Endothelial cell of umbilical vein (primary cell): ENCODE measurements around the gene HIVEP3. TPM values are rescaled to one million over a fixed set of nuclear protein-coding genes. Genes with fewer than 3 reads are reported as not detected.

Experiments
- BruUV-seq: library from RNA; stranded (reverse); fragments of 400-500 nt; replicated peaks from 2 replicates; lab custom pipeline; 2021; lab: Mats Ljungman, UMichigan
- CTCF ChIA-PET: fragments of 300-600, 350-600 bp; sonication (Branson Sonifier 250); formaldehyde crosslinking; loops from one replicate; lab custom pipeline; 2021; ENCODE audit warnings: antibody characterized with exemption, inconsistent platforms; lab: Charles Lee
- POLR2A ChIA-PET: fragments of 300-600, 350-600 bp; sonication (Branson Sonifier 250); formaldehyde crosslinking; loops from one replicate; lab custom pipeline; 2021; ENCODE audit warnings: antibody characterized with exemption, inconsistent platforms; lab: Charles Lee
- DNase-seq: peaks from one replicate; pipeline ENCODE4 v3.0.0-alpha.2; 2011; ENCODE audit warnings: low read depth, low spot score
- FAIRE-seq: peaks from 2 replicates; lab custom pipeline; 2011; peaks lifted over from hg19 to GRCh38; lab: Jason Lieb, UNC
- H2AFZ ChIP-seq: 2 replicates; pipeline ENCODE4 v1.6.0; 2012; ENCODE audit warnings: low read depth, low read length, control low read depth, inconsistent platforms
- H3K27ac ChIP-seq: 2 replicates; pipeline ENCODE4 v1.5.1; 2011; ENCODE audit warnings: low read depth, mild to moderate bottlenecking, control low read depth, low read length, moderate library complexity; ENCODE audit not compliant: insufficient read depth
- H3K27me3 ChIP-seq, 2 experiments: 2 replicates each; pipeline versions ENCODE4 v1.6.0 to v1.6.1; 2011; ENCODE audit warnings: low read length in 2 of 2, mixed read lengths in 1 of 2; ENCODE audit not compliant: control insufficient read depth in 2 of 2, insufficient read depth in 2 of 2
- H3K36me3 ChIP-seq, 2 experiments: 2 replicates in 1 of 2; 3 replicates in 1 of 2; pipeline ENCODE4 v1.5.1; 2011; ENCODE audit warnings: low read length in 2 of 2, mild to moderate bottlenecking in 1 of 2, moderate library complexity in 1 of 2; ENCODE audit not compliant: control insufficient read depth in 2 of 2, insufficient read depth in 2 of 2; ENCODE audit errors: extremely low read depth in 1 of 2
- H3K4me1 ChIP-seq: 3 replicates; pipeline ENCODE4 v1.5.1; 2011; ENCODE audit warnings: mild to moderate bottlenecking, low read length; ENCODE audit not compliant: control insufficient read depth, insufficient read depth; ENCODE audit errors: extremely low read depth
- H3K4me2 ChIP-seq: 2 replicates; pipeline ENCODE4 v1.6.1; 2011; ENCODE audit warnings: low read length, control low read depth, mixed read lengths; ENCODE audit not compliant: insufficient read depth
- H3K4me3 ChIP-seq, 3 experiments: fragments of 200-600 bp in 1 of 3; sonication (generic), shearing (Covaris generic) in 1 of 3; replicated peaks in 1 of 3; 2 replicates each; pipeline ENCODE4 v1.5.1; 2011 to 2016; ENCODE audit warnings: control low read depth in 3 of 3, low read length in 3 of 3, mild to moderate bottlenecking in 2 of 3, inconsistent platforms in 1 of 3, low read depth in 1 of 3, moderate library complexity in 1 of 3; ENCODE audit not compliant: insufficient read depth in 1 of 3
- H3K79me2 ChIP-seq: 2 replicates; pipeline ENCODE4 v1.6.0; 2012; ENCODE audit warnings: low read length, inconsistent platforms; ENCODE audit not compliant: control insufficient read depth, insufficient read depth
- H3K9ac ChIP-seq: replicated peaks from 2 replicates; pipeline ENCODE3; 2011; ENCODE audit warnings: low read length, control low read depth; ENCODE audit not compliant: insufficient read depth; ENCODE audit errors: extremely low read depth
- H3K9me1 ChIP-seq: replicated peaks from 3 replicates; pipeline ENCODE4 v1.6.0; 2011; ENCODE audit warnings: mild to moderate bottlenecking, low read length; ENCODE audit not compliant: control insufficient read depth, insufficient read depth; ENCODE audit errors: extremely low read depth
- H3K9me3 ChIP-seq: replicated peaks from 2 replicates; pipeline ENCODE4 v1.5.1; 2012; ENCODE audit warnings: low read length, inconsistent platforms; ENCODE audit not compliant: control insufficient read depth, insufficient read depth
- H4K20me1 ChIP-seq: replicated peaks from 2 replicates; pipeline ENCODE3; 2011; ENCODE audit warnings: mild to moderate bottlenecking, low read length; ENCODE audit not compliant: control insufficient read depth, insufficient read depth; ENCODE audit errors: extremely low read depth
- EZH2 ChIP-seq: IDR thresholded peaks from 2 replicates; pipeline ENCODE4 v1.6.1; 2012; ENCODE audit warnings: borderline replicate concordance, low read depth, mild to moderate bottlenecking, moderate library complexity, low read length, inconsistent platforms; ENCODE audit not compliant: severe bottlenecking
- FOS ChIP-seq: IDR thresholded peaks from 2 replicates; pipeline ENCODE4 v1.6.1; 2011; ENCODE audit warnings: mild to moderate bottlenecking, low read length, moderate library complexity, borderline replicate concordance; ENCODE audit not compliant: insufficient read depth
- GATA2 ChIP-seq: IDR thresholded peaks from 2 replicates; pipeline ENCODE4 v1.7.0; 2011; ENCODE audit warnings: low read depth, mild to moderate bottlenecking, moderate library complexity, mixed read lengths, low read length; ENCODE audit not compliant: insufficient read length, insufficient read depth
- JUN ChIP-seq: IDR thresholded peaks from 2 replicates; pipeline ENCODE4 v1.6.1; 2011; ENCODE audit warnings: borderline replicate concordance, low read depth; ENCODE audit not compliant: insufficient read length, insufficient read depth
- MYC ChIP-seq: IDR thresholded peaks from one replicate; pipeline ENCODE4 v1.6.1; 2011; ENCODE audit warnings: mild to moderate bottlenecking, low read depth, low read length
- POLR2A ChIP-seq: IDR thresholded peaks from 2 replicates; pipeline ENCODE4 v1.6.1; 2012; ENCODE audit warnings: low read depth, mild to moderate bottlenecking, control low read depth, low read length
- POLR2AphosphoS5 ChIP-seq: IDR thresholded peaks from 2 replicates; pipeline ENCODE4 v1.6.1; 2012; ENCODE audit warnings: low read depth, mild to moderate bottlenecking, control low read depth, low read length, moderate library complexity; ENCODE audit not compliant: insufficient read depth
- dilution Hi-C: fragments of 300-500 bp; cut with MboI; formaldehyde crosslinking; loops from one replicate; pipeline ENCODE4 v1.15.0; 2019; ENCODE audit warnings: low sequenced_read_pairs; ENCODE audit not compliant: extremely low pct_ligation_motif_present
- intact Hi-C: fragments of 100-400 bp; cut with micrococcal nuclease; formaldehyde crosslinking; loops from one replicate; pipeline ENCODE4 v1.10.0; 2022
- polyA plus RNA-seq, 4 experiments: library from polyadenylated mRNA; depleted of rRNA in 3 of 4; stranded (reverse) in 3 of 4; unstranded in 1 of 4; fragments of >200 nt; gene quantifications; 2 replicates each; pipeline versions ENCODE4 v1.2.1 to v1.2.3, GENCODE V29; 2011 to 2012; ENCODE audit warnings: missing spikeins in 1 of 4
- total RNA-seq: library from RNA; stranded (reverse); gene quantifications from 2 replicates; pipeline ENCODE4 v1.2.3, GENCODE V29; 2021
- TF ChIP-seq, protein P1 (sequence below): IDR thresholded peaks from 2 replicates; pipeline ENCODE4 v1.6.1; 2011; ENCODE audit not compliant: insufficient read depth, insufficient read length
- TF ChIP-seq, protein P2 (sequence below), 2 donors: IDR thresholded peaks; 1 replicate in 1 of 2; 2 replicates in 1 of 2; pipeline ENCODE4 v1.5.1; 2011; ENCODE audit warnings: low read length in 2 of 2, mild to moderate bottlenecking in 2 of 2, moderate library complexity in 2 of 2, control low read depth in 1 of 2, inconsistent platforms in 1 of 2, low read depth in 1 of 2; ENCODE audit not compliant: insufficient read depth in 1 of 2; ENCODE audit errors: extremely low read depth in 1 of 2

HIVEP3 gene
- total and polyA plus RNA-seq, 2 donors (not counting 3 experiments of a cell fraction or from before 2014, with no cell fraction given) = 3.4 to 4.0 TPM

DNA sequence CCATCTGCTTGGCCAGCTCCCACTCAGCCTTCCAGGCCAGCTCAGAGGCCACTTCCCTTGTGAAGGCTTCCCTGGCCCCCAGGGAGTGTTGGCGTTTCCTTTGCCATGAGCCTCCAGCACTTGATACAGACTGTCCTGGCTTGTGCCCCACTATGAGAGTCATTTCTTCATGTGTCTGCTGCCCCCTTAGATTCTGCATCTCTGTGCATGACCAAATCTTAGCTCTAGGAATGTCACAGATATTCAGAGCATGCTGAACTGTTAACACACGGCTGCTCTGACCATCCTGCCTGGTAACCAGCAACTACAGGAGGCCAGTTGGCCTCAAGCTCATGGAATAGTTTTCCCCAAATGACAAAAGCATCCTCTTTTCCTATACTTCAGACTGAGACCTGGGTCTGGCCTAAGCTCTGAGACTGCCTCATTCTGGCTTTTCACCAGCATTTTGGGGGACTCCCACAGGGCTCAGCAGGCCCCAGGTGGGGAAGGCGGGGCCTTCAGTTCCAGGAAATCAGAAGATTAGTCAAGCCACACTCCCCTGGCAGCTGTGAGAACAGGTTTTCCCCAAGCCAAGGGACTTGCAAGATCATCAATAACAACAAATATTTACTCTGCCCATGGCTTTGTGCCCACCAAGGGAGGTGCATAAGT, 251.6 kb downstream of the HIVEP3 start:
- H3K4me1 ChIP-seq = no peaks in the 10 kb centered on the region
- no TSS peak for BruUV-seq
- no peaks in the 10 kb centered on the region for H4K20me1 ChIP-seq
- intact Hi-C loops = no loop called here
- no peak overlapping the region for H3K9ac ChIP-seq
- no peaks in the 10 kb centered on the region for H3K9me1 ChIP-seq
- no peaks in the 10 kb centered on the region for H3K27me3 ChIP-seq
- H2AFZ ChIP-seq = no peak overlapping the region
- ChIA-PET POLR2A (interaction anchor here (0.6 kb wide), 1 partner anchor 149 kb away, joined by 4 read pairs; no protein-coding TSS in a partner anchor), CTCF (no interaction called here)
- no peak overlapping the region for H3K4me2 ChIP-seq
- dilution Hi-C loops = no loop called here
- H3K79me2 ChIP-seq = no peaks in the 10 kb centered on the region
- H3K27ac ChIP-seq = no peak overlapping the region
- H3K4me3 ChIP-seq = no peak overlapping the region
- no peak for TF ChIP-seq JUN
- no peak for TF ChIP-seq MYC
- TF ChIP-seq, protein P1, sequence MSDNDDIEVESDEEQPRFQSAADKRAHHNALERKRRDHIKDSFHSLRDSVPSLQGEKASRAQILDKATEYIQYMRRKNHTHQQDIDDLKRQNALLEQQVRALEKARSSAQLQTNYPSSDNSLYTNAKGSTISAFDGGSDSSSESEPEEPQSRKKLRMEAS = no peak
- TF ChIP-seq GATA2 = no peak
- TF ChIP-seq POLR2A = no peak
- TF ChIP-seq POLR2AphosphoS5 = no peak
- TF ChIP-seq EZH2 = no peak
- TF ChIP-seq, protein P2, sequence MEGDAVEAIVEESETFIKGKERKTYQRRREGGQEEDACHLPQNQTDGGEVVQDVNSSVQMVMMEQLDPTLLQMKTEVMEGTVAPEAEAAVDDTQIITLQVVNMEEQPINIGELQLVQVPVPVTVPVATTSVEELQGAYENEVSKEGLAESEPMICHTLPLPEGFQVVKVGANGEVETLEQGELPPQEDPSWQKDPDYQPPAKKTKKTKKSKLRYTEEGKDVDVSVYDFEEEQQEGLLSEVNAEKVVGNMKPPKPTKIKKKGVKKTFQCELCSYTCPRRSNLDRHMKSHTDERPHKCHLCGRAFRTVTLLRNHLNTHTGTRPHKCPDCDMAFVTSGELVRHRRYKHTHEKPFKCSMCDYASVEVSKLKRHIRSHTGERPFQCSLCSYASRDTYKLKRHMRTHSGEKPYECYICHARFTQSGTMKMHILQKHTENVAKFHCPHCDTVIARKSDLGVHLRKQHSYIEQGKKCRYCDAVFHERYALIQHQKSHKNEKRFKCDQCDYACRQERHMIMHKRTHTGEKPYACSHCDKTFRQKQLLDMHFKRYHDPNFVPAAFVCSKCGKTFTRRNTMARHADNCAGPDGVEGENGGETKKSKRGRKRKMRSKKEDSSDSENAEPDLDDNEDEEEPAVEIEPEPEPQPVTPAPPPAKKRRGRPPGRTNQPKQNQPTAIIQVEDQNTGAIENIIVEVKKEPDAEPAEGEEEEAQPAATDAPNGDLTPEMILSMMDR (IDR thresholded peaks at IDR 0.05; ENCODE audit: extremely low read depth in 1 of 2, insufficient read depth in 1 of 2, low read depth in 1 of 2, low read length in 2 of 2) = no peak
- TF ChIP-seq FOS = no peak
- no peak for DNase-seq
- no peaks in the 10 kb centered on the region for H3K9me3 ChIP-seq
- FAIRE-seq = no peak
- no peaks in the 10 kb centered on the region for H3K36me3 ChIP-seq
